HEK293 (cell line): ENCODE data around the gene C2orf81.
A peak's percentile ranks its signal among the peaks of the same experiment; 100 is the strongest.

ENCODE experiments used
- BCL11B ChIP-seq: fragments of 450-650 bp; formaldehyde crosslinking; IDR thresholded peaks from 2 replicates; pipeline ENCODE4 v1.5.1; 2016; ENCODE audit warnings: low read depth, missing biosample characterization, missing genetic modification characterization
- YY1 ChIP-seq: fragments of 450-650 bp; formaldehyde crosslinking; IDR thresholded peaks from 2 replicates; pipeline ENCODE4 v1.5.1; 2018; ENCODE audit warnings: missing biosample characterization, missing genetic modification characterization
- TF ChIP-seq, protein P1 (sequence below): fragments of 450-650 bp; formaldehyde crosslinking; IDR thresholded peaks from 2 replicates; pipeline ENCODE4 v1.5.1; 2016; ENCODE audit warnings: missing biosample characterization, missing genetic modification characterization, borderline replicate concordance
- TF ChIP-seq, protein P2 (sequence below): fragments of 450-650 bp; formaldehyde crosslinking; IDR thresholded peaks from 2 replicates; pipeline ENCODE4 v1.5.1; 2016; ENCODE audit warnings: missing biosample characterization, missing genetic modification characterization
- TF ChIP-seq, protein P3 (sequence below): fragments of 450-650 bp; formaldehyde crosslinking; IDR thresholded peaks from 2 replicates; pipeline ENCODE4 v1.5.1; 2016; ENCODE audit warnings: missing biosample characterization, missing genetic modification characterization
- TF ChIP-seq, protein P4 (sequence below): fragments of 450-650 bp; formaldehyde crosslinking; IDR thresholded peaks from 2 replicates; pipeline ENCODE4 v1.5.1; 2016; ENCODE audit warnings: missing biosample characterization, missing genetic modification characterization

DNA sequence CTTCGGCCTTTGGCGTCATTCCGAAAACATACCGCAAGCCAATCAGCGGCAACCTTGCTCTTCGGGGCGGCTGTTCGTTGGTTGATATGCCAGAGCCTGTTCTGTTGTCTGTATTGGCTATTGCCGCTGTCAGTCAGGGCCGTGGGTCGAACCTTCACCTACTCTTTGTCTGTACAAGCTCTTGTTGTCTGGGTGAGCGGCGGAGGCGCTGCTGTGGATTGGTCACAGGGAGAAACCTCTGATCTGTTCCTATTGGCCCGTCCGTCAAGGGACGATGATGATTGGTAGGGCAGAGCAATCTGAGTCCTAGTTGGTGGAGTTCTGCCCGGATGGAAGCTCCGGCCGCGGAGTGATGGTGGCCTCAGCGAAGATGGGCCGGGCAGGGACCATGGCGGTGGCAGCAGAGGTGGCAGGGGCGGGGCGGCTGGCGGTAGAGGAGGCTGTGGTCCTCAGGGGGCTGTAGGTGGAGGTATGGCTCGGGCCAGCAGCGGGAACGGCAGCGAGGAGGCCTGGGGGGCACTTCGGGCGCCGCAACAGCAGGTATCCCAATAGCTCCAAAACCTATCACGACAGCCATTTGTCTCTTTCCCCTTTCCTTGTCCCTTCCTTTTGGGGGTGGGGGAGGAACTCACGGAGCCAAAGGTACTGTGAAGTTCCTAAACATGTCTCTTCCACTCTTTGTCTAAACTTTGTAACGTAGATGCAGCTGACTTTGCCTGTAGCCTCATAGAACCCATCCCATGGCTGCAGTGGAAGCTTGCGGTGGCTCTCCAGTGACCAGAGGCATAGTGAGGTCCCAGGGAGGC, 36.9 kb upstream of the C2orf81 start, which contains the start of gene WBP1:
- TF ChIP-seq, protein P1, sequence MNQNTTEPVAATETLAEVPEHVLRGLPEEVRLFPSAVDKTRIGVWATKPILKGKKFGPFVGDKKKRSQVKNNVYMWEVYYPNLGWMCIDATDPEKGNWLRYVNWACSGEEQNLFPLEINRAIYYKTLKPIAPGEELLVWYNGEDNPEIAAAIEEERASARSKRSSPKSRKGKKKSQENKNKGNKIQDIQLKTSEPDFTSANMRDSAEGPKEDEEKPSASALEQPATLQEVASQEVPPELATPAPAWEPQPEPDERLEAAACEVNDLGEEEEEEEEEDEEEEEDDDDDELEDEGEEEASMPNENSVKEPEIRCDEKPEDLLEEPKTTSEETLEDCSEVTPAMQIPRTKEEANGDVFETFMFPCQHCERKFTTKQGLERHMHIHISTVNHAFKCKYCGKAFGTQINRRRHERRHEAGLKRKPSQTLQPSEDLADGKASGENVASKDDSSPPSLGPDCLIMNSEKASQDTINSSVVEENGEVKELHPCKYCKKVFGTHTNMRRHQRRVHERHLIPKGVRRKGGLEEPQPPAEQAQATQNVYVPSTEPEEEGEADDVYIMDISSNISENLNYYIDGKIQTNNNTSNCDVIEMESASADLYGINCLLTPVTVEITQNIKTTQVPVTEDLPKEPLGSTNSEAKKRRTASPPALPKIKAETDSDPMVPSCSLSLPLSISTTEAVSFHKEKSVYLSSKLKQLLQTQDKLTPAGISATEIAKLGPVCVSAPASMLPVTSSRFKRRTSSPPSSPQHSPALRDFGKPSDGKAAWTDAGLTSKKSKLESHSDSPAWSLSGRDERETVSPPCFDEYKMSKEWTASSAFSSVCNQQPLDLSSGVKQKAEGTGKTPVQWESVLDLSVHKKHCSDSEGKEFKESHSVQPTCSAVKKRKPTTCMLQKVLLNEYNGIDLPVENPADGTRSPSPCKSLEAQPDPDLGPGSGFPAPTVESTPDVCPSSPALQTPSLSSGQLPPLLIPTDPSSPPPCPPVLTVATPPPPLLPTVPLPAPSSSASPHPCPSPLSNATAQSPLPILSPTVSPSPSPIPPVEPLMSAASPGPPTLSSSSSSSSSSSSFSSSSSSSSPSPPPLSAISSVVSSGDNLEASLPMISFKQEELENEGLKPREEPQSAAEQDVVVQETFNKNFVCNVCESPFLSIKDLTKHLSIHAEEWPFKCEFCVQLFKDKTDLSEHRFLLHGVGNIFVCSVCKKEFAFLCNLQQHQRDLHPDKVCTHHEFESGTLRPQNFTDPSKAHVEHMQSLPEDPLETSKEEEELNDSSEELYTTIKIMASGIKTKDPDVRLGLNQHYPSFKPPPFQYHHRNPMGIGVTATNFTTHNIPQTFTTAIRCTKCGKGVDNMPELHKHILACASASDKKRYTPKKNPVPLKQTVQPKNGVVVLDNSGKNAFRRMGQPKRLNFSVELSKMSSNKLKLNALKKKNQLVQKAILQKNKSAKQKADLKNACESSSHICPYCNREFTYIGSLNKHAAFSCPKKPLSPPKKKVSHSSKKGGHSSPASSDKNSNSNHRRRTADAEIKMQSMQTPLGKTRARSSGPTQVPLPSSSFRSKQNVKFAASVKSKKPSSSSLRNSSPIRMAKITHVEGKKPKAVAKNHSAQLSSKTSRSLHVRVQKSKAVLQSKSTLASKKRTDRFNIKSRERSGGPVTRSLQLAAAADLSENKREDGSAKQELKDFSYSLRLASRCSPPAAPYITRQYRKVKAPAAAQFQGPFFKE (tag by site-specific recombination): no peak
- TF ChIP-seq, protein P2, sequence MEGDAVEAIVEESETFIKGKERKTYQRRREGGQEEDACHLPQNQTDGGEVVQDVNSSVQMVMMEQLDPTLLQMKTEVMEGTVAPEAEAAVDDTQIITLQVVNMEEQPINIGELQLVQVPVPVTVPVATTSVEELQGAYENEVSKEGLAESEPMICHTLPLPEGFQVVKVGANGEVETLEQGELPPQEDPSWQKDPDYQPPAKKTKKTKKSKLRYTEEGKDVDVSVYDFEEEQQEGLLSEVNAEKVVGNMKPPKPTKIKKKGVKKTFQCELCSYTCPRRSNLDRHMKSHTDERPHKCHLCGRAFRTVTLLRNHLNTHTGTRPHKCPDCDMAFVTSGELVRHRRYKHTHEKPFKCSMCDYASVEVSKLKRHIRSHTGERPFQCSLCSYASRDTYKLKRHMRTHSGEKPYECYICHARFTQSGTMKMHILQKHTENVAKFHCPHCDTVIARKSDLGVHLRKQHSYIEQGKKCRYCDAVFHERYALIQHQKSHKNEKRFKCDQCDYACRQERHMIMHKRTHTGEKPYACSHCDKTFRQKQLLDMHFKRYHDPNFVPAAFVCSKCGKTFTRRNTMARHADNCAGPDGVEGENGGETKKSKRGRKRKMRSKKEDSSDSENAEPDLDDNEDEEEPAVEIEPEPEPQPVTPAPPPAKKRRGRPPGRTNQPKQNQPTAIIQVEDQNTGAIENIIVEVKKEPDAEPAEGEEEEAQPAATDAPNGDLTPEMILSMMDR: no peak
- TF ChIP-seq BCL11B (tag by site-specific recombination) (no peak), YY1 (tag by site-specific recombination) (peak; percentile 84; the same call in 1 of the 2 replicates)
- TF ChIP-seq, protein P3, sequence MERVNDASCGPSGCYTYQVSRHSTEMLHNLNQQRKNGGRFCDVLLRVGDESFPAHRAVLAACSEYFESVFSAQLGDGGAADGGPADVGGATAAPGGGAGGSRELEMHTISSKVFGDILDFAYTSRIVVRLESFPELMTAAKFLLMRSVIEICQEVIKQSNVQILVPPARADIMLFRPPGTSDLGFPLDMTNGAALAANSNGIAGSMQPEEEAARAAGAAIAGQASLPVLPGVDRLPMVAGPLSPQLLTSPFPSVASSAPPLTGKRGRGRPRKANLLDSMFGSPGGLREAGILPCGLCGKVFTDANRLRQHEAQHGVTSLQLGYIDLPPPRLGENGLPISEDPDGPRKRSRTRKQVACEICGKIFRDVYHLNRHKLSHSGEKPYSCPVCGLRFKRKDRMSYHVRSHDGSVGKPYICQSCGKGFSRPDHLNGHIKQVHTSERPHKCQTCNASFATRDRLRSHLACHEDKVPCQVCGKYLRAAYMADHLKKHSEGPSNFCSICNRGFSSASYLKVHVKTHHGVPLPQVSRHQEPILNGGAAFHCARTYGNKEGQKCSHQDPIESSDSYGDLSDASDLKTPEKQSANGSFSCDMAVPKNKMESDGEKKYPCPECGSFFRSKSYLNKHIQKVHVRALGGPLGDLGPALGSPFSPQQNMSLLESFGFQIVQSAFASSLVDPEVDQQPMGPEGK (tag by site-specific recombination): no peak
- TF ChIP-seq, protein P4, sequence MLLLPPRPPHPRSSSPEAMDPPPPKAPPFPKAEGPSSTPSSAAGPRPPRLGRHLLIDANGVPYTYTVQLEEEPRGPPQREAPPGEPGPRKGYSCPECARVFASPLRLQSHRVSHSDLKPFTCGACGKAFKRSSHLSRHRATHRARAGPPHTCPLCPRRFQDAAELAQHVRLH (tag by site-specific recombination): no peak
